ENCODE results near the gene RBMS2. TPM values are rescaled to one million over a fixed set of nuclear protein-coding genes. Genes with fewer than 3 reads are reported as not detected.

The RBMS2 gene
- total and polyA plus RNA-seq, 2 donors (not counting 1 experiment from before 2014, with no cell fraction given) = 0.81 to 7.6 TPM

- Histone ChIP-seq H3K9ac (ENCODE audit: low read length) (no peak overlapping the region), H2AFZ (ENCODE audit: insufficient read depth, low read depth, low read length, poor library complexity, severe bottlenecking) (no peak overlapping the region), H3K27ac (ENCODE audit: low read length in 2 of 2) (no peak overlapping the region), H3K9me3 (ENCODE audit: control extremely low read depth in 1 of 3, control insufficient read depth in 2 of 3, insufficient read depth in 1 of 3, low read length in 2 of 3) (no peaks in the 10 kb centered on the region), H4K20me1 (ENCODE audit: control insufficient read depth, insufficient read depth, low read length, poor library complexity, severe bottlenecking) (peaks cover 19% of the 10 kb centered on the region), H3K27me3 (replicated peaks in 1 of 4; ENCODE audit: control extremely low read depth in 1 of 4, control insufficient read depth in 3 of 4, insufficient read depth in 4 of 4, low read length in 3 of 4) (no peaks in the 10 kb centered on the region), H3K4me2 (replicated peaks; ENCODE audit: low read depth, low read length, poor library complexity, severe bottlenecking) (no peak overlapping the region), H3K4me1 (ENCODE audit: control insufficient read depth in 2 of 2, insufficient read depth in 2 of 2, low read length in 2 of 2) (no peaks in the 10 kb centered on the region), H3K4me3 (ENCODE audit: control extremely low read depth in 1 of 5, extremely low read depth in 1 of 5, insufficient read depth in 1 of 5, low read depth in 2 of 5, low read length in 4 of 5) (no peak overlapping the region), H3K79me2 (ENCODE audit: control insufficient read depth, insufficient read depth, low read length) (no peaks in the 10 kb centered on the region), H3K36me3 (replicated peaks in 1 of 2; ENCODE audit: control extremely low read depth in 1 of 2, control insufficient read depth in 1 of 2, extremely low read depth in 1 of 2, insufficient read depth in 2 of 2, low read length in 1 of 2) (peaks cover 14 to 96% of the 10 kb centered on the region in 2 experiments)
- intact Hi-C loops (cut with micrococcal nuclease) = no loop called here
- ATAC-seq (ENCODE audit: low read depth) = peak; percentile 54
- Mint-ChIP-seq H3K4me1 (no peaks in the 10 kb centered on the region), H3K4me3 (no peak overlapping the region), H3K27ac (no peak overlapping the region), H3K27me3 (no peaks in the 10 kb centered on the region), H3K9me3 (ENCODE audit: insufficient read depth) (no peaks in the 10 kb centered on the region)
- TF ChIP-seq EZH2 (IDR thresholded peaks at IDR 0.05; ENCODE audit: borderline replicate concordance, insufficient read depth, low read depth, low read length, poor library complexity, severe bottlenecking) = no peak
- TF ChIP-seq, protein P1, sequence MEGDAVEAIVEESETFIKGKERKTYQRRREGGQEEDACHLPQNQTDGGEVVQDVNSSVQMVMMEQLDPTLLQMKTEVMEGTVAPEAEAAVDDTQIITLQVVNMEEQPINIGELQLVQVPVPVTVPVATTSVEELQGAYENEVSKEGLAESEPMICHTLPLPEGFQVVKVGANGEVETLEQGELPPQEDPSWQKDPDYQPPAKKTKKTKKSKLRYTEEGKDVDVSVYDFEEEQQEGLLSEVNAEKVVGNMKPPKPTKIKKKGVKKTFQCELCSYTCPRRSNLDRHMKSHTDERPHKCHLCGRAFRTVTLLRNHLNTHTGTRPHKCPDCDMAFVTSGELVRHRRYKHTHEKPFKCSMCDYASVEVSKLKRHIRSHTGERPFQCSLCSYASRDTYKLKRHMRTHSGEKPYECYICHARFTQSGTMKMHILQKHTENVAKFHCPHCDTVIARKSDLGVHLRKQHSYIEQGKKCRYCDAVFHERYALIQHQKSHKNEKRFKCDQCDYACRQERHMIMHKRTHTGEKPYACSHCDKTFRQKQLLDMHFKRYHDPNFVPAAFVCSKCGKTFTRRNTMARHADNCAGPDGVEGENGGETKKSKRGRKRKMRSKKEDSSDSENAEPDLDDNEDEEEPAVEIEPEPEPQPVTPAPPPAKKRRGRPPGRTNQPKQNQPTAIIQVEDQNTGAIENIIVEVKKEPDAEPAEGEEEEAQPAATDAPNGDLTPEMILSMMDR (IDR thresholded peaks at IDR 0.05) = no peak
- POLR2A ChIA-PET = interaction anchor here (1.4 kb wide), 1 partner anchor 35 kb away, joined by 5 read pairs; no protein-coding TSS in a partner anchor
- DNase-seq = peak; percentile 48
- CTCF ChIA-PET = interaction anchor here (0.5 to 5.2 kb wide), 9 partner anchors 9 to 1231 kb away, joined by 3 to 48 read pairs (median 3); partner anchors contain the start of gene BAZ2A
- WGBS (ENCODE audit: insufficient coverage) = 97% methylated on average over 3 of the region's 3 CpGs
These were observed 79.9 kb downstream of the RBMS2 start for GRCh38 chr12:56601503-56601902.

DNA sequence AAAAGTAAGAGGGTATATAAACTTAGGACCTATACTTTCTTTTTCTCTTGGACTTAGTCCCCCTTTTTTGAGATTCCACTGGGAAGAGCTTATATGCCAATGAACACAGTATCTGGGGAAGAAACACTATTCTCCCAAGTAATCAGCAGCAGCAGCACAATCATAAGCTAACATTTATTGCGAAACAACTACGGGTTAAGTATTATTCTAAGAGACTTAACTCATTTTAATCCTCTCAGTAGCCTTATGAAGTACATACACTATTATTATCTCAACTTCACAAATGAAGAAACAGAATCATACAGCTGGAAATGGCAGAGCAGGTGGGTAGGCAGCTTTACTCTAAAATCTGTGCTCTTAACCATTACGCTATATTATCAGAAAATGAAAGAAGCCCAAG lies 80.6 kb downstream of the RBMS2 start:
- H3K4me1 Mint-ChIP-seq = no peaks in the 10 kb centered on the region
- DNase-seq (no peak), ATAC-seq (ENCODE audit: low read depth) (no peak)
- ChIA-PET CTCF (interaction anchor here (0.7 to 5.2 kb wide), 6 partner anchors 12 to 386 kb away, joined by 3 to 48 read pairs (median 8); partner anchors contain the start of gene BAZ2A), POLR2A (interaction anchor here (0.6 to 1.5 kb wide), 3 partner anchors 23 to 34 kb away, joined by 3 to 6 read pairs (median 5); no protein-coding TSS in a partner anchor)
- no peaks in the 10 kb centered on the region for H3K79me2 ChIP-seq (ENCODE audit: control insufficient read depth, insufficient read depth, low read length)
- no peak overlapping the region for H3K27ac Mint-ChIP-seq
- H3K9me3 Mint-ChIP-seq (ENCODE audit: insufficient read depth) = no peaks in the 10 kb centered on the region
- H4K20me1 ChIP-seq (ENCODE audit: control insufficient read depth, insufficient read depth, low read length, poor library complexity, severe bottlenecking) = peaks cover 19% of the 10 kb centered on the region
- H3K27me3 Mint-ChIP-seq = no peaks in the 10 kb centered on the region
- H3K9ac ChIP-seq (ENCODE audit: low read length) = no peak overlapping the region
- peaks cover 12 to 97% of the 10 kb centered on the region in 2 experiments for H3K36me3 ChIP-seq (replicated peaks in 1 of 2; ENCODE audit: control extremely low read depth in 1 of 2, control insufficient read depth in 1 of 2, extremely low read depth in 1 of 2, insufficient read depth in 2 of 2, low read length in 1 of 2)
- no peak overlapping the region for H3K4me3 Mint-ChIP-seq
- no peak overlapping the region for H2AFZ ChIP-seq (ENCODE audit: insufficient read depth, low read depth, low read length, poor library complexity, severe bottlenecking)
- H3K27ac ChIP-seq (ENCODE audit: low read length in 2 of 2) = no peak overlapping the region
- H3K9me3 ChIP-seq (ENCODE audit: control extremely low read depth in 1 of 3, control insufficient read depth in 2 of 3, insufficient read depth in 1 of 3, low read length in 2 of 3) = no peaks in the 10 kb centered on the region
- no peaks in the 10 kb centered on the region for H3K4me1 ChIP-seq (ENCODE audit: control insufficient read depth in 2 of 2, insufficient read depth in 2 of 2, low read length in 2 of 2)
- intact Hi-C loops (cut with micrococcal nuclease) = loop anchor here (2.0 kb wide), 1 partner anchor 35 kb away; no protein-coding TSS in a partner anchor
- TF ChIP-seq EZH2 (IDR thresholded peaks at IDR 0.05; ENCODE audit: borderline replicate concordance, insufficient read depth, low read depth, low read length, poor library complexity, severe bottlenecking) = no peak
- TF ChIP-seq, protein P1 (IDR thresholded peaks at IDR 0.05) = no peak
- no CpG with 5 or more reads among the region's 3 CpGs for WGBS (ENCODE audit: insufficient coverage)
- no peak overlapping the region for H3K4me3 ChIP-seq (ENCODE audit: control extremely low read depth in 1 of 5, extremely low read depth in 1 of 5, insufficient read depth in 1 of 5, low read depth in 2 of 5, low read length in 4 of 5)
- no peaks in the 10 kb centered on the region for H3K27me3 ChIP-seq (replicated peaks in 1 of 4; ENCODE audit: control extremely low read depth in 1 of 4, control insufficient read depth in 3 of 4, insufficient read depth in 4 of 4, low read length in 3 of 4)
- H3K4me2 ChIP-seq (replicated peaks; ENCODE audit: low read depth, low read length, poor library complexity, severe bottlenecking) = no peak overlapping the region
